ENCODE measurements around the gene PLAC9. TPM values are rescaled to one million over a fixed set of nuclear protein-coding genes. Genes with fewer than 3 reads are reported as not detected.

The PLAC9 gene
- total and polyA plus RNA-seq, 2 experiments from 2014 or later: 1.1 to 11.0 TPM

- no peak for TF ChIP-seq ZNF462 (CRISPR knock-in tag; IDR thresholded peaks at IDR 0.05)
- no peak for TF ChIP-seq POLR2AphosphoS5 (IDR thresholded peaks at IDR 0.05; ENCODE audit: low read depth)
- no peak for TF ChIP-seq CREB1 (CRISPR knock-in tag; IDR thresholded peaks at IDR 0.05; ENCODE audit: low read depth)
- TF ChIP-seq ETS1 (IDR thresholded peaks at IDR 0.05): no peak
- TF ChIP-seq JUNB (IDR thresholded peaks at IDR 0.05; ENCODE audit: unreplicated experiment): no peak
- TF ChIP-seq EZH2phosphoT487 (IDR thresholded peaks at IDR 0.05; ENCODE audit: unreplicated experiment): no peak
- no peak for TF ChIP-seq ZNF114 (CRISPR knock-in tag; IDR thresholded peaks at IDR 0.05)
- no peak for TF ChIP-seq ZNF331 (CRISPR knock-in tag; IDR thresholded peaks at IDR 0.05; ENCODE audit: low read depth)
These were observed 23.7 kb downstream of the PLAC9 start (continued) for GRCh38 chr10:80156216-80156615.

GRCh38 chr10:80157561-80157960 lies 25.0 kb downstream of the PLAC9 start:
- peaks cover 34% of the 10 kb centered on the region for H3K36me3 Mint-ChIP-seq (ENCODE audit: low read depth)
- H3K4me2 ChIP-seq: no peak overlapping the region
- H3K9me3 Mint-ChIP-seq: no peaks in the 10 kb centered on the region
- H3K27ac Mint-ChIP-seq: no peak overlapping the region
- DNase-seq (ENCODE audit: low spot score): no peak
- no peaks in the 10 kb centered on the region for H3K36me3 ChIP-seq (ENCODE audit: insufficient read depth)
- ATAC-seq: no peak
- no peak overlapping the region for H3K27ac ChIP-seq (ENCODE audit: low read depth)
- H3K9me2 ChIP-seq (ENCODE audit: insufficient read depth): no peaks in the 10 kb centered on the region
- H3K27me3 ChIP-seq (ENCODE audit: insufficient read depth): no peaks in the 10 kb centered on the region
- H3F3A ChIP-seq (replicated peaks; ENCODE audit: low read depth): no peaks in the 10 kb centered on the region
- no peaks in the 10 kb centered on the region for H3K79me2 ChIP-seq (replicated peaks; ENCODE audit: insufficient read depth)
- no peak overlapping the region for H2AFZ ChIP-seq
- peaks cover 9% of the 10 kb centered on the region for H3K27me3 Mint-ChIP-seq (ENCODE audit: insufficient read depth, low read depth, poor library complexity)
- H3K4me1 Mint-ChIP-seq: peaks cover 16% of the 10 kb centered on the region
- H3K4me1 ChIP-seq (ENCODE audit: insufficient read depth): peaks cover 9% of the 10 kb centered on the region; the same call in 1 of the 2 replicates
- H3K4me3 Mint-ChIP-seq: no peak overlapping the region
- no peaks in the 10 kb centered on the region for H4K20me1 ChIP-seq (replicated peaks; ENCODE audit: insufficient read depth)
- no peak overlapping the region for H3K4me3 ChIP-seq
- TF ChIP-seq POLR2AphosphoS5 (IDR thresholded peaks at IDR 0.05; ENCODE audit: low read depth) (no peak), ZNF331 (CRISPR knock-in tag; IDR thresholded peaks at IDR 0.05; ENCODE audit: low read depth) (no peak), CTCF (conservative IDR thresholded peaks at IDR 0.05; ENCODE audit: low read depth in 2 of 2) (no peak), JUNB (IDR thresholded peaks at IDR 0.05; ENCODE audit: unreplicated experiment) (no peak), STAT1 (IDR thresholded peaks at IDR 0.05; ENCODE audit: unreplicated experiment) (no peak), EZH2 (IDR thresholded peaks at IDR 0.05; ENCODE audit: low read depth, unreplicated experiment) (no peak), CREB1 (CRISPR knock-in tag; IDR thresholded peaks at IDR 0.05; ENCODE audit: low read depth) (no peak), REST (IDR thresholded peaks at IDR 0.05; ENCODE audit: unreplicated experiment) (no peak), EZH2phosphoT487 (IDR thresholded peaks at IDR 0.05; ENCODE audit: unreplicated experiment) (no peak)
